RWPE2 (cell line): Measurements from ENCODE around the gene CDC42EP1.
"Not testable (repeated sequence)": the region's sequence is repeated elsewhere in the genome, so short reads cannot be mapped to it uniquely, and the experiment has no call there.

Experiments used
- ATAC-seq: fragments of 200-7000 bp; cut with Tn5 transposase; 3 replicates; pipeline ENCODE4 v1.9.1; 2021; ENCODE audit warnings: low read depth
- DNase-seq: peaks from one replicate; pipeline ENCODE4 v3.0.0-alpha.2; 2020; ENCODE audit warnings: low spot score
- H3K27ac ChIP-seq: fragments of 450-650 bp; 2 replicates; pipeline ENCODE4 v1.5.1; 2017; ENCODE audit warnings: mild to moderate bottlenecking; ENCODE audit not compliant: poor library complexity, severe bottlenecking
- H3K27me3 ChIP-seq: fragments of 250-450 bp; sonication (Bioruptor Pico); 2 replicates; pipeline ENCODE4 v1.5.1; 2021; ENCODE audit warnings: mild to moderate bottlenecking, moderate library complexity; ENCODE audit not compliant: insufficient read depth, poor library complexity, severe bottlenecking
- H3K36me3 ChIP-seq: fragments of 250-450 bp; sonication (Bioruptor Pico); 2 replicates; pipeline ENCODE4 v1.5.1; 2020; ENCODE audit warnings: low read depth, mild to moderate bottlenecking, moderate library complexity
- H3K4me1 ChIP-seq: fragments of 250-450 bp; sonication (Bioruptor Pico); 2 replicates; pipeline ENCODE4 v1.5.1; 2021; ENCODE audit warnings: mild to moderate bottlenecking, moderate library complexity; ENCODE audit not compliant: insufficient read depth, poor library complexity, severe bottlenecking
- H3K4me3 ChIP-seq: fragments of 250-450 bp; sonication (Bioruptor Pico); 2 replicates; pipeline ENCODE4 v1.5.1; 2021; ENCODE audit warnings: mild to moderate bottlenecking, moderate library complexity; ENCODE audit not compliant: severe bottlenecking
- H3K9me3 ChIP-seq: fragments of 250-450 bp; sonication (Bioruptor Pico); 2 replicates; pipeline ENCODE4 v1.5.1; 2021; ENCODE audit warnings: mild to moderate bottlenecking, moderate library complexity; ENCODE audit not compliant: severe bottlenecking
- CTCF ChIP-seq: fragments of 450-650 bp; IDR thresholded peaks from one replicate; pipeline ENCODE4 v1.5.1; 2017; ENCODE audit warnings: mild to moderate bottlenecking, moderate library complexity; ENCODE audit not compliant: poor library complexity, severe bottlenecking

CDC42EP1 gene

GRCh38 chr22:37608477-37609239 lies 48.4 kb downstream of the CDC42EP1 start, which contains the start of gene GGA1:
Gene GGA1 (plus strand): TSS chr22:37608834. CDS start chr22:37608861, 27 bp downstream.
- TF ChIP-seq CTCF = no peak
- H3K36me3 ChIP-seq = no peaks in the 10 kb centered on the region
- peaks cover 4% of the 10 kb centered on the region for H3K4me1 ChIP-seq
- H3K27me3 ChIP-seq = no peaks in the 10 kb centered on the region
- H3K9me3 ChIP-seq = no peaks in the 10 kb centered on the region
- DNase-seq (peak; percentile 95), ATAC-seq (peak; percentile 78)
- peak within 1 kb of the TSS; percentile 90 for H3K27ac ChIP-seq
- H3K4me3 ChIP-seq = peak within 1 kb of the TSS; percentile 71

GRCh38 chr22:37609240-37610152 lies 49.2 kb downstream of the CDC42EP1 start:
- Histone ChIP-seq H3K4me3 (peak overlapping the region; percentile 71), H3K27me3 (no peaks in the 10 kb centered on the region), H3K36me3 (peaks cover 6% of the 10 kb centered on the region; the same call in 1 of the 2 replicates), H3K4me1 (peaks cover 4% of the 10 kb centered on the region), H3K27ac (peak overlapping the region; percentile 90), H3K9me3 (no peaks in the 10 kb centered on the region)
- DNase-seq (no peak), ATAC-seq (peak; percentile 4; the same call in 2 of the 3 replicates)
- no peak for TF ChIP-seq CTCF

- peak overlapping the region; percentile 71 for H3K4me3 ChIP-seq
- not testable (repeated sequence) for DNase-seq, ATAC-seq, H3K9me3 ChIP-seq, H3K27me3 ChIP-seq, H3K4me1 ChIP-seq
- H3K27ac ChIP-seq = peak overlapping the region; percentile 90
- H3K36me3 ChIP-seq = peaks cover 12% of the 10 kb centered on the region; the same call in 1 of the 2 replicates
These were observed 49.8 kb downstream of the CDC42EP1 start for GRCh38 chr22:37610153-37610475.

GRCh38 chr22:37610480-37611129 lies 50.3 kb downstream of the CDC42EP1 start:
- Histone ChIP-seq H3K36me3 (peaks cover 17% of the 10 kb centered on the region; the same call in 1 of the 2 replicates), H3K27ac (peak overlapping the region; percentile 90), H3K4me1 (peaks cover 4% of the 10 kb centered on the region), H3K27me3 (no peaks in the 10 kb centered on the region), H3K9me3 (no peaks in the 10 kb centered on the region), H3K4me3 (no peak overlapping the region)
- ATAC-seq = no peak
- no peak for DNase-seq
- no peak for TF ChIP-seq CTCF

- no peak for TF ChIP-seq CTCF
- no peak for ATAC-seq
- H3K36me3 ChIP-seq = peaks cover 23% of the 10 kb centered on the region; the same call in 1 of the 2 replicates
- H3K4me3 ChIP-seq = no peak overlapping the region
- no peaks in the 10 kb centered on the region for H3K9me3 ChIP-seq
- peaks cover 4% of the 10 kb centered on the region for H3K4me1 ChIP-seq
- H3K27me3 ChIP-seq = no peaks in the 10 kb centered on the region
- H3K27ac ChIP-seq = no peak overlapping the region
- DNase-seq = no peak
These were observed 50.9 kb downstream of the CDC42EP1 start for GRCh38 chr22:37611207-37611606.
